ENCODE data around the gene NHS. TPM values are rescaled to one million over a fixed set of nuclear protein-coding genes. Genes with fewer than 3 reads are reported as not detected.

NHS gene
- total RNA-seq, 1 experiment from 2014 or later = 19.5 TPM

- H3K36me3 Mint-ChIP-seq (ENCODE audit: insufficient read depth, unreplicated experiment) = peaks cover 7% of the 10 kb centered on the region
- intact Hi-C loops (cut with micrococcal nuclease; ENCODE audit: unreplicated experiment) = no loop called here
These were observed 350.2 kb downstream of the NHS start for GRCh38 chrX:17725181-17725580.

GRCh38 chrX:17732138-17732783 is 357.3 kb downstream of the NHS start:
- CTCF ChIA-PET = no interaction called here
- Mint-ChIP-seq H3K27ac (ENCODE audit: unreplicated experiment) (no peak overlapping the region), H3K4me3 (ENCODE audit: low read depth, unreplicated experiment) (no peak overlapping the region), H3K36me3 (ENCODE audit: insufficient read depth, unreplicated experiment) (peaks cover 14% of the 10 kb centered on the region), H3K9me3 (ENCODE audit: low read depth, unreplicated experiment) (no peaks in the 10 kb centered on the region), H3K4me1 (ENCODE audit: low read depth, unreplicated experiment) (no peaks in the 10 kb centered on the region), H3K27me3 (ENCODE audit: unreplicated experiment) (no peaks in the 10 kb centered on the region)
- no peak for DNase-seq
- no TSS peak for BruUV-seq (replicated peaks)
- intact Hi-C loops (cut with micrococcal nuclease; ENCODE audit: unreplicated experiment) = no loop called here
- TF ChIP-seq CTCF (IDR thresholded peaks at IDR 0.05; ENCODE audit: unreplicated experiment) = no peak

More at GRCh38 chrX:17725181-17725580, 350.2 kb downstream of the NHS start:
- peaks cover 9% of the 10 kb centered on the region for H3K4me1 Mint-ChIP-seq (ENCODE audit: low read depth, unreplicated experiment)
- H3K27ac Mint-ChIP-seq (ENCODE audit: unreplicated experiment) = no peak overlapping the region
- no peak overlapping the region for H3K4me3 Mint-ChIP-seq (ENCODE audit: low read depth, unreplicated experiment)
- no peaks in the 10 kb centered on the region for H3K9me3 Mint-ChIP-seq (ENCODE audit: low read depth, unreplicated experiment)
- no peaks in the 10 kb centered on the region for H3K27me3 Mint-ChIP-seq (ENCODE audit: unreplicated experiment)
- no TSS peak for BruUV-seq (replicated peaks)
- TF ChIP-seq CTCF (IDR thresholded peaks at IDR 0.05; ENCODE audit: unreplicated experiment) = no peak
- no peak for DNase-seq
- CTCF ChIA-PET = no interaction called here

GRCh38 chrX:17735406-17735805 is 360.4 kb downstream of the NHS start:
- no TSS peak for BruUV-seq (replicated peaks)
- CTCF ChIA-PET = no interaction called here
- Mint-ChIP-seq H3K9me3 (ENCODE audit: low read depth, unreplicated experiment) (no peaks in the 10 kb centered on the region), H3K36me3 (ENCODE audit: insufficient read depth, unreplicated experiment) (peaks cover 29% of the 10 kb centered on the region), H3K27me3 (ENCODE audit: unreplicated experiment) (no peaks in the 10 kb centered on the region), H3K4me3 (ENCODE audit: low read depth, unreplicated experiment) (no peak overlapping the region), H3K4me1 (ENCODE audit: low read depth, unreplicated experiment) (peaks cover 10% of the 10 kb centered on the region), H3K27ac (ENCODE audit: unreplicated experiment) (no peak overlapping the region)
- no peak for DNase-seq
- no peak for TF ChIP-seq CTCF (IDR thresholded peaks at IDR 0.05; ENCODE audit: unreplicated experiment)
- intact Hi-C loops (cut with micrococcal nuclease; ENCODE audit: unreplicated experiment) = loop anchor here (5.0 kb wide), 1 partner anchor 33 kb away; no protein-coding TSS in a partner anchor

- intact Hi-C loops (cut with micrococcal nuclease; ENCODE audit: unreplicated experiment) = loop anchor here (5.0 kb wide), 1 partner anchor 34 kb away; no protein-coding TSS in a partner anchor
- BruUV-seq (replicated peaks) = no TSS peak
- Mint-ChIP-seq H3K4me1 (ENCODE audit: low read depth, unreplicated experiment) (peaks cover 10% of the 10 kb centered on the region), H3K4me3 (ENCODE audit: low read depth, unreplicated experiment) (peak overlapping the region; percentile 87), H3K27me3 (ENCODE audit: unreplicated experiment) (no peaks in the 10 kb centered on the region), H3K9me3 (ENCODE audit: low read depth, unreplicated experiment) (no peaks in the 10 kb centered on the region), H3K36me3 (ENCODE audit: insufficient read depth, unreplicated experiment) (peaks cover 29% of the 10 kb centered on the region), H3K27ac (ENCODE audit: unreplicated experiment) (peak overlapping the region; percentile 69)
- DNase-seq = no peak
- CTCF ChIA-PET = interaction anchor here (0.7 to 0.8 kb wide), 4 partner anchors 141 to 439 kb away, joined by 3 to 7 read pairs (median 4); no protein-coding TSS in a partner anchor
- TF ChIP-seq CTCF (IDR thresholded peaks at IDR 0.05; ENCODE audit: unreplicated experiment) = no peak
These were observed 361.5 kb downstream of the NHS start for GRCh38 chrX:17736478-17736855.

Data from Calu3 (cell line).